GM10847 (cell line): ENCODE data around the gene POC1A.

ENCODE experiments used
- POLR2A ChIP-seq: IDR thresholded peaks from 2 replicates; pipeline ENCODE4 v1.6.1; 2011; ENCODE audit not compliant: insufficient read length; ENCODE audit errors: extremely low read depth

POC1A gene

DNA sequence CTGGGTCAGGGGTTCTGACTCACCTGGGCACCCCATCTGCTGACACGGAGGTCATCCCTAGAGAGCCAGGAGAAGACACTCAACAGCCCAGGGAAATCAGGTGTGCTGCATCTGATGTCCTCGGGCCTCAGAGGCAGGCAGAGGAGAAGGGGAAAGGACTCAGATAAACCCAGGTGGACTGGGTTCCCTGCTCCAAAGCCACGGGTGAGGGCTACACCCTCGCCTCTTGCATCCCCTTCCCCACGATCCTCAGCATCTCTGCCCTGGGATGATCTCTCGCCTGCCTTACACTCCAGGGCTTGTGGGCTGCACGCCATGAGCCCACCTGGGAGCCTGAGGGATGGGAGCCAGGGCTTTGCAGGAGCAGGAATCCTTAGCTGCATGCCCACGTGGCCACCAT lies 89.7 kb downstream of the POC1A start:
- TF ChIP-seq POLR2A, result no peak

- TF ChIP-seq POLR2A, result no peak
Measured at GRCh38 chr3:52063026-52063723, 91.0 kb downstream of the POC1A start.

DNA sequence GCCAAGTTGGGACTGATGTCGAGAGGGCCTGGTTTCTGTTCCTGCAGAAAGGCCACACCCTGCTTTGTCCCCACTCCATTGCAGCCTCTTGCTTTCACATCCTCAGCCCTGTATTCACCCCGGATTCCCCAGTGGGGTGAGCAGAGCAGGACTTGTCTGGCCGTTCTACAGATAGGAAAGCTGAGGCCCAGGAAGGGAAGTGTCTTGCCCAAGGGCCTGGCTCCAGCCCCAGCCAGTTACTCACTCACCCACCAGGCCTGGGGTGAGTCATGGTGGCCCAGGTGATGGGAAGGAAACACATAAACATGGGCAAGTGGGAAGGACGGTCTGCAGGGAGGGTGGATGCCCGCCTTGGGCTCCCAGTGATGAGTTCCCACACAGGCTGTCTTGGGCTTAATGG lies 91.7 kb downstream of the POC1A start:
- no peak for TF ChIP-seq POLR2A

- no peak for TF ChIP-seq POLR2A
Measured at GRCh38 chr3:52061121-52061910, 92.9 kb downstream of the POC1A start.

DNA sequence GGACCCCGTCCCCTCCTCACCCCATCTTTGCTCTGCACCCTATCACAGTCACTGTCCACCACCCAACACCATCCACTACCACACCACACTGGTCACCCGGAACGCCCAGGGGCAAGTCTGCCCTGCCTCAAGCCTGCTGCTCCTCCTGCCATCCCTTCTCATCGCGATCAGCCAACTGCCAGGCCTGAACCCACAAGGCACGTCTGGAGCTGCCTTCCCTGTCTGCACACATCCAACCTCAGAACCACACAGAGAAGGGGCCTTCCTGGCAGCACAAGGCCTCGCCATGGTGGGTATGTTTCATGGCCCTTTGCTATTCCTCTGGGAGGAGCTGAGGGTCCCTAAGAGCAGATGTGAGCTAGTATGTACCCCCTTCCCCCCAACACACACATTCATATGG lies 94.4 kb downstream of the POC1A start:
- no peak for TF ChIP-seq POLR2A

DNA sequence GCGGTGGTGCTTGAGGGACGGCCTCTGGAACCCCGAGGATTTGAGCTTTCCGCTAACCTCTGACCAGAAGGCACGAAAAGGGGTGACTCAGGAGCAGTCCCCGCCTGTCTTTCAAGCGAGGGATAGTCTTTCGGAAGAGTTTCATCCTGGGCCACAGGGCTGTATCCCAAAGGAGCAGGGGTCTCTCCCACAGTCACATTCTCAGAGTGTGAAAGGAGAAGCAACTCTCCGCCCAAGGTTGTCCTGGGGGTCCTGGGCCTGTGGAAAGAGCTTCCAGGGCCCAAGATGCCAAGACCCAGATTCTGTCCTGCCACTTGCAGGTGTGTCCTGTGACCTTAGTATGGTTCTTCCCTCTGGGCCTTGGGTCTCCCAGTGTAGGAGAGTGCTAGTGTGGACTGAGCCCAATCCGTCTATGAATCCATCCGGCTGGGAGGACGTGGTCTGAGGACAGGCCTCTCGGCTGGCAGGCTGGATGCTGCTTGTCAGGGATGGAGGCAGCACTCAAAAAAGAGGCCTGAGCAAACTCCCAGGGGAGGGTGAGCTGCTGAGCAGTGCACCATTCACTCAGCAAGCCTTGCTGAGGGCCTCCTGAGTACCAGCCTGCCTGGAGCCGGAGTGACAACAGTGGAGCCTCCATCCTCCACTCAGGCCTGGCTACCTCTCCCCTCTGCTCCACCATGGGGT lies 96.3 kb downstream of the POC1A start:
- TF ChIP-seq POLR2A, result no peak

- TF ChIP-seq POLR2A, result peak; percentile 9
Measured at GRCh38 chr3:52056968-52057811, 97.0 kb downstream of the POC1A start.

DNA sequence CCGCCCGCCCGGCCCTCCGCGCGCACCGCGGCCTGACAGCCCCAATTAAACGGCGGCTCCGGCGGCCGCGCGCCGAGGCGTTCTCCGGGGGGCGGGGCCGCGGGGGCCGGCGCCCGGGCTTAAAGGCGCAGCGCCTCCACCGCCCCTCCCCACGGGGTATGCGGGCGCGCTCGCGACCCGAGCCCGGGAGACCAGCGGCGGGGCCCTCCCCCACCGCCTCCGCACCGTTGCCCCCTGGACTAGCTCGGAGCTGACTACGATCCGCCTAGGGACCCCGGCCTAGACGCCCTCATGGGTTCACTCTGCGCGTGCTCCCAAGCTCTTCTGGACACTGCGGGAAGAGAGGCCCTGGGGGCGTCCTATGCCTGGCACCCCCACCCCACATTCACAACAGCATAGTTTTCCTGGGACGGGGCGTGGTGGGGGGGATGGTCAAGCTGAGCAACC lies 97.7 kb downstream of the POC1A start, which contains the start of gene DUSP7:
TSS of gene DUSP7 (minus strand) at position 51 of the 447 bp plus-strand sequence. CDS start 205 bp downstream, outside the sequence.
- no peak for TF ChIP-seq POLR2A

- TF ChIP-seq POLR2A, result no peak
Measured at GRCh38 chr3:52055537-52056351, 98.5 kb downstream of the POC1A start.

GRCh38 chr3:52054661-52055511 lies 99.3 kb downstream of the POC1A start:
- TF ChIP-seq POLR2A, result no peak

DNA sequence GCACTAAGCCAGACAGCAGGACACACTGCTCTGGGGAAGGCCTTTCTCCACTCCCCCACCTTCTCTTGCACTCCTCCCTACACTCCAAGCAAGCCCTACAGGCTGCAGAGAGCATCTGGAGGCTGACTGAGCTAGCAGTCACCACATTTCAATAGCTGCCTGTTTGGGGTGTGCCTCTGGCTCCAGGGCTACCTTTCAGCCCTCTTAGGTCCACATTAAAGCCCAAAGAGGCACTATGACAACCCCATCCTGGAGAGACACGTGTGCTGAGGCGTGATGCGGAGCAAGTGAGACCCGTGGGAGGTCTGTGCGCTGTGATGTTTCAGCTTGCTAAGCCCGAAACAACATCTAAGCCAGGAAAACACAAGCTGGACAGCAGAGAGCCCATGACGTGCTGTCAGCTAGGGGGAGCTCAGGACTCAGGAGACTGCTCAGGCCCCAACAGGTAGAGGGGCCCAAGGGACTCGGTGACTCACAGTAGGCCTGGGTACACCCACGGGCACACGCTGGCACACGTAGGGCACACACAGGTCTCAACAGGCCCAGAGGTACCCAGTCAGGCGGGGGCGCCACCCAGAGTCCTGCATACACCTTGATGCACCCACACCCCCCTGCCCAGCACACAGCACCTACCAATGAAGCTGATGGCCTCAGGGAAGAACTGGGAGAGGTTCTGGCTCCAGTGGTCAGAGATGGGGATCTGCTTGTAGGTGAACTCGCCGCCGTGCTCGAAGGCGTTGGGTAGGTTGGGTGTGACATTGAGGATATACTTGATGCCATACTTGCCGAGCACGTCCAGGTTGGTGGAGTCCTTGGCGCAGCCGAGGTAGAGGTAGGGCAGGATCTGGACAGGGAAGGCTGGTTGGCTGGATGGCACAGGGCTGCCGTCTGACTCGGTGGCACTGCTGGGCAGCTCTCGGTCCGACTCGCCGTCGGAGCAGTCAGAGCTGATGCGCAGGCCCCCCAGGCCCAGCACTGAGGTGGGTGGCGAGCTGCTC lies 100.6 kb downstream of the POC1A start:
- TF ChIP-seq POLR2A, result no peak

- no peak for TF ChIP-seq POLR2A
Measured at GRCh38 chr3:52052831-52053306, 101.4 kb downstream of the POC1A start.
